Lung (tissue), 12 donors: ENCODE data around the gene MIEF2. TPM values are rescaled to one million over a fixed set of nuclear protein-coding genes. Genes with fewer than 3 reads are reported as not detected.

Experiments used
- ATAC-seq: fragments of 200-7000 bp; cut with Tn5 transposase; one replicate; pipeline ENCODE4 v1.9.1; 2020; ENCODE audit warnings: moderate number of reproducible peaks; ENCODE audit not compliant: insufficient read depth, low FRiP score
- DNase-seq, 3 donors: peaks; one replicate each; pipeline ENCODE4 v3.0.0-alpha.2; 2013 to 2017
- H3K27ac ChIP-seq, 2 donors: one replicate each; pipeline ENCODE4 v1.5.1; 2013; ENCODE audit warnings: mild to moderate bottlenecking in 2 of 2, moderate library complexity in 2 of 2, control low read depth in 1 of 2, inconsistent platforms in 1 of 2, low read depth in 1 of 2, low read length in 1 of 2
- H3K27me3 ChIP-seq, 3 donors: one replicate each; pipeline ENCODE4 v1.5.1; 2013; ENCODE audit warnings: low read length in 2 of 3; ENCODE audit not compliant: control insufficient read depth in 3 of 3, insufficient read depth in 3 of 3
- H3K36me3 ChIP-seq, 4 donors: one replicate each; pipeline ENCODE4 v1.5.1; 2013; ENCODE audit warnings: low read length in 4 of 4, mild to moderate bottlenecking in 1 of 4, moderate library complexity in 1 of 4; ENCODE audit not compliant: control insufficient read depth in 4 of 4, insufficient read depth in 4 of 4
- H3K4me1 ChIP-seq, 5 donors: one replicate each; pipeline ENCODE4 v1.5.1; 2013; ENCODE audit warnings: low read length in 5 of 5, mild to moderate bottlenecking in 2 of 5, moderate library complexity in 1 of 5; ENCODE audit not compliant: control insufficient read depth in 5 of 5, insufficient read depth in 5 of 5
- H3K4me3 ChIP-seq: one replicate; pipeline ENCODE4 v1.5.1; 2013; ENCODE audit warnings: mild to moderate bottlenecking, control low read depth, moderate library complexity
- H3K9ac ChIP-seq, 2 donors: one replicate each; pipeline ENCODE4 v1.5.1; 2013; ENCODE audit warnings: low read length in 2 of 2, control low read depth in 1 of 2; ENCODE audit not compliant: insufficient read depth in 1 of 2
- H3K9me3 ChIP-seq, 4 donors: one replicate each; pipeline ENCODE4 v1.5.1; 2013; ENCODE audit warnings: low read length in 3 of 4, mild to moderate bottlenecking in 1 of 4, moderate library complexity in 1 of 4; ENCODE audit not compliant: control insufficient read depth in 4 of 4, insufficient read depth in 3 of 4
- WGBS, 2 donors: extraction: QIAGEN DNeasy Blood & Tissue Kit; methylation state at CpG; one replicate each; pipeline ENCODE4 v1.1.7; 2013; 5-methylcytosine and 5-hydroxymethylcytosine counted together
- polyA plus RNA-seq, 2 donors: library from polyadenylated mRNA; stranded (reverse); fragments of 200-250 nt; gene quantifications; one replicate each; pipeline ENCODE4 v1.2.1, GENCODE V29; 2013
- total RNA-seq, 2 donors: library from RNA; depleted of rRNA in 1 of 2; stranded (reverse); fragments of >200 nt in 1 of 2; gene quantifications; one replicate each; pipeline ENCODE4 v1.2.1, GENCODE V29; 2014 to 2021
- TF ChIP-seq, protein P1 (sequence below): IDR thresholded peaks from 2 replicates; pipeline ENCODE4 v1.5.1; 2012; ENCODE audit warnings: mild to moderate bottlenecking; ENCODE audit errors: control extremely low read depth, extremely low read depth
- donor health status: control.
- donor health status: control.
- donor health status: Bipolar disorder and iron deficiency.
- donor health status: healthy.
- donor health status: DM: yes; HTN: yes; CAD: no.

MIEF2 gene
- total and polyA plus RNA-seq, 4 donors, result 7.3 to 24.1 (median 13.1) TPM

DNA sequence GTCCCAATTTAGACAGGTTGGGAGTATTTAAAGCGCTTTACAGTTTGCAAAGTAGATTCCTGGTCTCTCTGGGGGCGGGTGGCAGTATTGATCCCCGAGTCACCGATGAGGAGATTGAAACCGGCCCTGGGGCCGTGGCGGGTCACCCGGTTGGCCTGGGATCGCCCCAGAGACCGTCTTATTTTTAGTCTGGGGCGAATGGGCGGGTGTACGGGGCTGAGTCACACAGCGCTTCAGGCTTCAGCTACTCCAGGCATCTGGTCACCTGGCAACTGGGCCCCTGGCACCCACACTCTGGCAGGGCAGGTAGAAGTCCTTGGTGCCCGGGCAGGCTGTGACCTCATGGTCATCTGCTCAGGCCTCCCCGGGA lies 669 bp downstream of the MIEF2 start:
- Histone ChIP-seq H3K4me3 (peak overlapping the region; percentile 71), H3K9me3 (no peaks in the 10 kb centered on the region), H3K4me1 (peaks cover 15 to 34% (median 18%) of the 10 kb centered on the region in 5 donors), H3K9ac (peak overlapping the region; percentile 68 to 95), H3K27me3 (no peaks in the 10 kb centered on the region), H3K27ac (peak overlapping the region; percentile 93 to 96), H3K36me3 (peaks cover 7 to 26% (median 15%) of the 10 kb centered on the region in 4 donors)
- TF ChIP-seq, protein P1, sequence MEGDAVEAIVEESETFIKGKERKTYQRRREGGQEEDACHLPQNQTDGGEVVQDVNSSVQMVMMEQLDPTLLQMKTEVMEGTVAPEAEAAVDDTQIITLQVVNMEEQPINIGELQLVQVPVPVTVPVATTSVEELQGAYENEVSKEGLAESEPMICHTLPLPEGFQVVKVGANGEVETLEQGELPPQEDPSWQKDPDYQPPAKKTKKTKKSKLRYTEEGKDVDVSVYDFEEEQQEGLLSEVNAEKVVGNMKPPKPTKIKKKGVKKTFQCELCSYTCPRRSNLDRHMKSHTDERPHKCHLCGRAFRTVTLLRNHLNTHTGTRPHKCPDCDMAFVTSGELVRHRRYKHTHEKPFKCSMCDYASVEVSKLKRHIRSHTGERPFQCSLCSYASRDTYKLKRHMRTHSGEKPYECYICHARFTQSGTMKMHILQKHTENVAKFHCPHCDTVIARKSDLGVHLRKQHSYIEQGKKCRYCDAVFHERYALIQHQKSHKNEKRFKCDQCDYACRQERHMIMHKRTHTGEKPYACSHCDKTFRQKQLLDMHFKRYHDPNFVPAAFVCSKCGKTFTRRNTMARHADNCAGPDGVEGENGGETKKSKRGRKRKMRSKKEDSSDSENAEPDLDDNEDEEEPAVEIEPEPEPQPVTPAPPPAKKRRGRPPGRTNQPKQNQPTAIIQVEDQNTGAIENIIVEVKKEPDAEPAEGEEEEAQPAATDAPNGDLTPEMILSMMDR, result no peak
- 3 to 7% methylated on average over 16 of the region's 16 CpGs for WGBS, 2 donors
- DNase-seq, result no peak
- ATAC-seq, result peak; percentile 28

DNA sequence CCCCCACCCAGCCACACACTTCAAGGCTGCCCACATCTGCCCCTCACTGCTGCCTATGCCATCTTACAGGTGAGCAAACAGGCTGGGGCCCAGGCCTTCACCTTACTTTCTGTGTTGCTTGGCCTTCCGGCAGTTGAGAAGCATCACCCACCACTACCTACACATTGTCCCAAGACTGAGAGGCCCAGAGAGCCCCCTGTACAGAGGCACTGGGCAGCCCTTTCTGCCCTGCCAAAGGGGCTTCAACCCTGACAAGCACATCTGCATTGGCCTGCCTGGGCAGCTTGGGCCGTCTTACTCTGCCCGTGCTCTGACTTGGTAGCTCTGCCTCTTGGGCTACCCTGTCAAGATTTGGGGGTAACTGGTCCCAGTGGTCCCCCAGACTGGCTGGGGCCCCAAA lies 1.2 kb downstream of the MIEF2 start:
- Histone ChIP-seq H3K4me3 (peak overlapping the region; percentile 4), H3K27me3 (no peaks in the 10 kb centered on the region), H3K36me3 (peaks cover 7 to 22% (median 14%) of the 10 kb centered on the region in 4 donors), H3K27ac (peak overlapping the region; percentile 86 to 96), H3K9me3 (no peaks in the 10 kb centered on the region), H3K9ac (peak overlapping the region; percentile 37 to 68), H3K4me1 (peaks cover 15 to 33% (median 18%) of the 10 kb centered on the region in 5 donors)
- ATAC-seq (no peak), DNase-seq (no peak)
- TF ChIP-seq, protein P1, result no peak
- 86% methylated on average over 3 of the region's 3 CpGs for WGBS, 2 donors

DNA sequence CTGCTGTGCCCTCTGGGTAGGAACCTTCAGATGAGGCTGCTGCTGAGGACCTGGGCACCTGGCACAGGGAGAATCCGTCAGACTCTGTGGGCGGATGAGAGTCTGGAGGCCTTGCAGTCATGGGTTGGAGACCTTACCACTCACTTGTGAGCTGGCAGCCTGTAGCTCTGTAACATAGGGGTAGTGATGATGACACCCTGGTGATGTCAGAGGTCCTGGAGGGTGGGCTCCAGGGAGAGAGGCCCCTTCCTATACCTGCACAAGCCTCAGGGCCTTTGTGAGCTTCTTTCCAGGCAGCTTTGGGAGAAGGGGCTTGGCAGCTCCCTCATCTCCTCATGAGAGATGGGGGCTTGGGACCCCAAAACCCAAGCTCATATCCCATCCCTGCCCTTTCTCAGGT lies 1.6 kb downstream of the MIEF2 start:
- peaks cover 10 to 28% (median 17%) of the 10 kb centered on the region in 5 donors for H3K4me1 ChIP-seq
- H3K4me3 ChIP-seq, result no peak overlapping the region
- H3K27me3 ChIP-seq, result no peaks in the 10 kb centered on the region

More for the DNA sequence above, 1.6 kb downstream of the MIEF2 start:
- ATAC-seq (no peak), DNase-seq (no peak)
- Histone ChIP-seq H3K36me3 (peaks cover 7 to 22% (median 14%) of the 10 kb centered on the region in 4 donors), H3K27ac (peak overlapping the region; percentile 86 to 96), H3K9ac (peak overlapping the region; percentile 37 to 68), H3K9me3 (no peaks in the 10 kb centered on the region)
- 83 to 84% methylated on average over 2 of the region's 2 CpGs for WGBS, 2 donors
- TF ChIP-seq, protein P1, result no peak
